ENCODE data around the gene CAPN8. TPM values are rescaled to one million over a fixed set of nuclear protein-coding genes. Genes with fewer than 3 reads are reported as not detected.

The CAPN8 gene
- polyA plus RNA-seq, 1 of the 3 experiments (the other 2 are of a cell fraction): not detected

DNA sequence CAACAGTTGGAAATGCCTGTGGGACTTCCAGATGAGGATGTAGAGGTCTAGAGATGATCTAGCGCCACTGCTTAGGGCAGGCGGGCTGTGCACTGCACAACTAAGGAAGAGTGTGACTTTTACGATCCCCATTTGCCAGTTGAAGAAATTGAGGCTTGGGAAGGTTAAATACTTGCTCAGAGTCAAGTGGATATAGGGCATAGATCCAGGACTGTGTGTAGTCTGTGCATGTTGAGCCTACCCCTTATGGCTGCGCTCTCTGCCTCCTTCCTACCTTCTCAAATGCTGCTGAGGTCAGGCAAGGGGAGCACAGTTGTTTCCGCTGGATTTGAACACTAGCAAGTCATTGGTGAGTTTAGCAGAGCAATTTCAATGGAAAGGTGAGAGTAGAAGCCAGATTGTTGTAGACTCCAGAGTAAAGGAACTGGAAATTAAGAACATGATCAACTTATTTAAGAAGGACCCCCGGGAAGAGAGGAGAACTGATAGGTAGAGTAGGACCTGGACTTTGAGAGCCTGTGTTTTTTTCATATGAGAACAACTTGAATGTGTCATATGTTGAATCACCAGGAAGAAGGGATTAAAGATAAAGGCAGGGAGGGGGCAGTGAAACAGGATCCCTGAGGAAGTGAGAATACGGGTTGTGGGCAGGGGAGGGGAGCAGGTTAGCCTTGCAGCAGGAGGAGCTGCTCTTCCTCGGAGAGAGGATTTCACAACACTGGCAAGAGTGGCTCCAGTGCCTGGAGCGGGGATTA is 49.5 kb upstream of the CAPN8 start:
- H3K4me1 ChIP-seq (ENCODE audit: control insufficient read depth in 1 of 2, insufficient read depth in 2 of 2, low read depth in 1 of 2, low read length in 1 of 2): peaks cover 36 to 49% of the 10 kb centered on the region in 2 experiments
- H3K9me2 ChIP-seq: no peaks in the 10 kb centered on the region
- CTCF ChIA-PET: interaction anchor here (1.4 kb wide), 1 partner anchor 30 kb away, joined by 3 read pairs; no protein-coding TSS in a partner anchor
- no peaks in the 10 kb centered on the region for H3K27me3 ChIP-seq (ENCODE audit: insufficient read depth)
- DNase-seq: no peak
- H3K4me2 ChIP-seq: peak overlapping the region; percentile 92
- H3K79me2 ChIP-seq (ENCODE audit: insufficient read depth): peaks cover 86% of the 10 kb centered on the region
- H2AFZ ChIP-seq (ENCODE audit: low read depth): no peak overlapping the region
- H3K4me3 ChIP-seq (ENCODE audit: low read depth in 2 of 2, low read length in 1 of 2): peak overlapping the region; percentile 4 to 83; a peak in 3 of 4 replicates
- peaks cover 18% of the 10 kb centered on the region for H3F3A ChIP-seq (replicated peaks; ENCODE audit: insufficient read depth)
- WGBS (ENCODE audit: low lambda C conversion rate): 62% methylated on average over 9 of the region's 9 CpGs
- H4K20me1 ChIP-seq (ENCODE audit: insufficient read depth): peaks cover 48% of the 10 kb centered on the region
- no peaks in the 10 kb centered on the region for H3K9me3 ChIP-seq
- TF ChIP-seq RCOR1 (IDR thresholded peaks at IDR 0.05; ENCODE audit: low read length) (no peak), NFIC (IDR thresholded peaks at IDR 0.05; ENCODE audit: borderline replicate concordance) (peak; percentile 53; the same call in 1 of the 2 replicates), ELF1 (IDR thresholded peaks at IDR 0.05) (peak; percentile 60), EP300 (IDR thresholded peaks at IDR 0.05; ENCODE audit: borderline replicate concordance in 1 of 2, low read depth in 1 of 2, low read length in 1 of 2) (peak in 1 of 2 experiments; percentile 57; a peak in 1 of 4 replicates), JUND (IDR thresholded peaks at IDR 0.05) (peak; percentile 76), FOXJ3 (CRISPR knock-in tag; IDR thresholded peaks at IDR 0.05) (no peak), MXI1 (IDR thresholded peaks at IDR 0.05; ENCODE audit: low read depth, low read length) (no peak), TAF1 (IDR thresholded peaks at IDR 0.05; ENCODE audit: borderline replicate concordance, low read depth, low read length) (no peak), GATA2 (CRISPR knock-in tag; IDR thresholded peaks at IDR 0.05) (no peak), CHD2 (IDR thresholded peaks at IDR 0.05; ENCODE audit: low read length, partially characterized antibody) (no peak), USF1 (IDR thresholded peaks at IDR 0.05; ENCODE audit: borderline replicate concordance, low read depth) (no peak), RXRA (IDR thresholded peaks at IDR 0.05; ENCODE audit: borderline replicate concordance, low read depth) (peak; percentile 40; the same call in 1 of the 2 replicates), MEF2A (IDR thresholded peaks at IDR 0.05; ENCODE audit: borderline replicate concordance, low read depth) (no peak), FOXM1 (IDR thresholded peaks at IDR 0.05; ENCODE audit: low read depth) (no peak), FOSL2 (IDR thresholded peaks at IDR 0.05; ENCODE audit: borderline replicate concordance, low read depth) (peak; percentile 87; the same call in 1 of the 2 replicates), TEAD4 (IDR thresholded peaks at IDR 0.05; ENCODE audit: borderline replicate concordance, insufficient read depth) (no peak), RAD21 (IDR thresholded peaks at IDR 0.05; ENCODE audit: low read length) (no peak), TCF12 (IDR thresholded peaks at IDR 0.05) (peak; percentile 75), SIN3A (IDR thresholded peaks at IDR 0.05; ENCODE audit: borderline replicate concordance, low read depth, low read length) (no peak), POLR2AphosphoS5 (IDR thresholded peaks at IDR 0.05; ENCODE audit: low read depth, low read length) (peak; percentile 64; the same call in 1 of the 2 replicates)
- TF ChIP-seq, protein P1, sequence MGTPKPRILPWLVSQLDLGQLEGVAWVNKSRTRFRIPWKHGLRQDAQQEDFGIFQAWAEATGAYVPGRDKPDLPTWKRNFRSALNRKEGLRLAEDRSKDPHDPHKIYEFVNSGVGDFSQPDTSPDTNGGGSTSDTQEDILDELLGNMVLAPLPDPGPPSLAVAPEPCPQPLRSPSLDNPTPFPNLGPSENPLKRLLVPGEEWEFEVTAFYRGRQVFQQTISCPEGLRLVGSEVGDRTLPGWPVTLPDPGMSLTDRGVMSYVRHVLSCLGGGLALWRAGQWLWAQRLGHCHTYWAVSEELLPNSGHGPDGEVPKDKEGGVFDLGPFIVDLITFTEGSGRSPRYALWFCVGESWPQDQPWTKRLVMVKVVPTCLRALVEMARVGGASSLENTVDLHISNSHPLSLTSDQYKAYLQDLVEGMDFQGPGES (IDR thresholded peaks at IDR 0.05; ENCODE audit: low read depth, low read length): no peak
- TF ChIP-seq, protein P2, sequence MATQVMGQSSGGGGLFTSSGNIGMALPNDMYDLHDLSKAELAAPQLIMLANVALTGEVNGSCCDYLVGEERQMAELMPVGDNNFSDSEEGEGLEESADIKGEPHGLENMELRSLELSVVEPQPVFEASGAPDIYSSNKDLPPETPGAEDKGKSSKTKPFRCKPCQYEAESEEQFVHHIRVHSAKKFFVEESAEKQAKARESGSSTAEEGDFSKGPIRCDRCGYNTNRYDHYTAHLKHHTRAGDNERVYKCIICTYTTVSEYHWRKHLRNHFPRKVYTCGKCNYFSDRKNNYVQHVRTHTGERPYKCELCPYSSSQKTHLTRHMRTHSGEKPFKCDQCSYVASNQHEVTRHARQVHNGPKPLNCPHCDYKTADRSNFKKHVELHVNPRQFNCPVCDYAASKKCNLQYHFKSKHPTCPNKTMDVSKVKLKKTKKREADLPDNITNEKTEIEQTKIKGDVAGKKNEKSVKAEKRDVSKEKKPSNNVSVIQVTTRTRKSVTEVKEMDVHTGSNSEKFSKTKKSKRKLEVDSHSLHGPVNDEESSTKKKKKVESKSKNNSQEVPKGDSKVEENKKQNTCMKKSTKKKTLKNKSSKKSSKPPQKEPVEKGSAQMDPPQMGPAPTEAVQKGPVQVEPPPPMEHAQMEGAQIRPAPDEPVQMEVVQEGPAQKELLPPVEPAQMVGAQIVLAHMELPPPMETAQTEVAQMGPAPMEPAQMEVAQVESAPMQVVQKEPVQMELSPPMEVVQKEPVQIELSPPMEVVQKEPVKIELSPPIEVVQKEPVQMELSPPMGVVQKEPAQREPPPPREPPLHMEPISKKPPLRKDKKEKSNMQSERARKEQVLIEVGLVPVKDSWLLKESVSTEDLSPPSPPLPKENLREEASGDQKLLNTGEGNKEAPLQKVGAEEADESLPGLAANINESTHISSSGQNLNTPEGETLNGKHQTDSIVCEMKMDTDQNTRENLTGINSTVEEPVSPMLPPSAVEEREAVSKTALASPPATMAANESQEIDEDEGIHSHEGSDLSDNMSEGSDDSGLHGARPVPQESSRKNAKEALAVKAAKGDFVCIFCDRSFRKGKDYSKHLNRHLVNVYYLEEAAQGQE (IDR thresholded peaks at IDR 0.05; ENCODE audit: low read depth, low read length): no peak
- TF ChIP-seq, protein P3, sequence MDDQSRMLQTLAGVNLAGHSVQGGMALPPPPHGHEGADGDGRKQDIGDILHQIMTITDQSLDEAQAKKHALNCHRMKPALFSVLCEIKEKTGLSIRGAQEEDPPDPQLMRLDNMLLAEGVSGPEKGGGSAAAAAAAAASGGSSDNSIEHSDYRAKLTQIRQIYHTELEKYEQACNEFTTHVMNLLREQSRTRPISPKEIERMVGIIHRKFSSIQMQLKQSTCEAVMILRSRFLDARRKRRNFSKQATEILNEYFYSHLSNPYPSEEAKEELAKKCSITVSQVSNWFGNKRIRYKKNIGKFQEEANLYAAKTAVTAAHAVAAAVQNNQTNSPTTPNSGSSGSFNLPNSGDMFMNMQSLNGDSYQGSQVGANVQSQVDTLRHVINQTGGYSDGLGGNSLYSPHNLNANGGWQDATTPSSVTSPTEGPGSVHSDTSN (IDR thresholded peaks at IDR 0.05): 0 out of 2 replicates have a peak, but pooled peaks have one; percentile 12
- TF ChIP-seq, protein P4, sequence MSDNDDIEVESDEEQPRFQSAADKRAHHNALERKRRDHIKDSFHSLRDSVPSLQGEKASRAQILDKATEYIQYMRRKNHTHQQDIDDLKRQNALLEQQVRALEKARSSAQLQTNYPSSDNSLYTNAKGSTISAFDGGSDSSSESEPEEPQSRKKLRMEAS (IDR thresholded peaks at IDR 0.05; ENCODE audit: low read depth): peak; percentile 48; the same call in 1 of the 2 replicates
- H3K9ac ChIP-seq: peak overlapping the region; percentile 96; the same call in 1 of the 2 replicates
- H3K27ac ChIP-seq (ENCODE audit: low read depth in 2 of 2, low read length in 1 of 2): peak overlapping the region; percentile 87 to 88
- POLR2A ChIA-PET: no interaction called here
- peaks cover 21 to 25% of the 10 kb centered on the region in 2 experiments for H3K36me3 ChIP-seq (replicated peaks in 1 of 2; ENCODE audit: control insufficient read depth in 1 of 2, insufficient read depth in 2 of 2, low read length in 1 of 2)

Measured in SK-N-SH (cell line).